H1 (cell line): ENCODE measurements around the gene POLR1D. TPM values are rescaled to one million over a fixed set of nuclear protein-coding genes. Genes with fewer than 3 reads are reported as not detected.

Experiments
- EZH2 ChIP-seq: fragments of 200-600 bp; sonication (generic); IDR thresholded peaks from 2 replicates; pipeline ENCODE4 v1.7.1; 2012; ENCODE audit warnings: low read depth, mild to moderate bottlenecking, moderate library complexity, low read length, inconsistent platforms; ENCODE audit not compliant: severe bottlenecking
- FOSL1 ChIP-seq: IDR thresholded peaks from 2 replicates; pipeline ENCODE4 v1.6.1; 2011; ENCODE audit warnings: mild to moderate bottlenecking, low read depth, low read length, moderate library complexity; ENCODE audit not compliant: insufficient read depth
- JUND ChIP-seq: IDR thresholded peaks from 2 replicates; pipeline ENCODE4 v1.6.1; 2011; ENCODE audit warnings: mild to moderate bottlenecking, improper control_type of control experiment, low read length
- polyA plus RNA-seq, 7 experiments: library from polyadenylated mRNA; depleted of rRNA in 3 of 7; stranded (reverse) in 5 of 7; unstranded in 2 of 7; fragments of >200 nt in 5 of 7; fragments of 200-250 nt in 2 of 7; gene quantifications; 1 replicate in 5 of 7; 2 replicates in 1 of 7; 4 replicates in 1 of 7; pipeline versions ENCODE4 v1.2.1 to v1.2.3, GENCODE V29; 2011 to 2013; ENCODE audit warnings: missing spikeins in 2 of 7, mixed read lengths in 2 of 7
- total RNA-seq: library from RNA; stranded (reverse); fragmentation: NEBNext Ultra II Directional; extraction: Animal tissue kit (Norgen Biotek cat#: 25700); gene quantifications from 2 replicates; pipeline ENCODE4 v1.2.1, GENCODE V29; 2021

Gene POLR1D
- total and polyA plus RNA-seq, 2 of the 8 experiments (the other 6 are each of a cell fraction or from before 2014, with no cell fraction given), result 226 to 232 TPM

DNA sequence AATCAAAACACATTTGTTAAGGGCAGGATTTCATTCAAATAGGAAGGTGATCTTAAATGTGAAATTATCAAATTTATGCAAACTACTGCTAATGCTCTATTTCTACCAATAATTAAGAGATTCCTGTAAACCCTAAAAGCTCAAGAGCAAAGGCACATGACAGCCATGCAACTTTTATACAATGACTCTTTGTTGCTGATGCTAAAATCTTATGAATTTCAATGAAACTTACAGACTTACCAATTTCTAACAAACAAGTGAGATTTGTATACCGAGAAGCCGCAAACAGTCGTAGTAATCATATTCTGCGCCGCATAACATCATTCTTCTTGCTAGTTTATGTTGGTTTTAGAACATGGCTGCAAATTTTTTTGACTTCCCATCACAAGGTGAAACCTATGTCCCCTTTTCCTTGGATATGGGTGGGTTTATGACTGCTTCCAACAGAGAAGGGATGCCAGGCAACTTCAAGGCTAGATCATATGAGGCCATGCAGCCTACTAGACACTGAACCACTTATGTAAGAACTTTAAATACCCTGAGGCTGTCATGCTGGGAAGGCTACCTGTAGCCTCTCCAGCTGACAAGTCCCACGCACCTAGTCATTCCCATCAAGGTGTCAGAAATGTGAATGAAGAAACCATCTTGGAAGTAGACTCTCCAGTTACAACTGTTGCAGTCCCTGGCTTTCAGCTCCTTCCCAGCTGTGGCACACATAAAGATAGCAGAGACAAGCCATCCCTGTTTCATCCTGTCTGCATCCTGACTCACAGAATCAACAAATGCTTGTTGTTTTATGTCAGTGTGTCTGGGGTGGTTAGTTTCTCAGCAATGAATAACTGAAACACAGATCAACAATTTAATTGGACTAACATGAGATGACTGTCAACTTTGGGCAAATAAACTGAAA lies 43.3 kb upstream of the POLR1D start (continued):
- no peak for TF ChIP-seq EZH2
- TF ChIP-seq JUND, result no peak
- TF ChIP-seq FOSL1, result no peak
